Skeletal muscle cell (primary cell): ENCODE measurements around the gene LENG8.

ENCODE experiments used
- DNase-seq: peaks from one replicate; pipeline ENCODE4 v3.0.0-alpha.2; 2010; ENCODE audit warnings: low read depth
- H3K4me3 ChIP-seq: 2 replicates; pipeline ENCODE4 v1.5.1; 2011; ENCODE audit warnings: low read depth, mild to moderate bottlenecking, control low read depth, low read length, moderate library complexity

LENG8 gene

GRCh38 chr19:54421169-54421516 lies 27.9 kb upstream of the LENG8 start:
- DNase-seq = no peak
- no peak overlapping the region for H3K4me3 ChIP-seq

- no peak for DNase-seq
- H3K4me3 ChIP-seq = no peak overlapping the region
Observed at GRCh38 chr19:54421521-54421920, 27.5 kb upstream of the LENG8 start.

- H3K4me3 ChIP-seq = no peak overlapping the region
- DNase-seq = no peak
Observed at GRCh38 chr19:54422136-54422535, 26.9 kb upstream of the LENG8 start.

GRCh38 chr19:54424201-54424600 lies 24.8 kb upstream of the LENG8 start:
- H3K4me3 ChIP-seq = no peak overlapping the region
- DNase-seq = no peak

DNA sequence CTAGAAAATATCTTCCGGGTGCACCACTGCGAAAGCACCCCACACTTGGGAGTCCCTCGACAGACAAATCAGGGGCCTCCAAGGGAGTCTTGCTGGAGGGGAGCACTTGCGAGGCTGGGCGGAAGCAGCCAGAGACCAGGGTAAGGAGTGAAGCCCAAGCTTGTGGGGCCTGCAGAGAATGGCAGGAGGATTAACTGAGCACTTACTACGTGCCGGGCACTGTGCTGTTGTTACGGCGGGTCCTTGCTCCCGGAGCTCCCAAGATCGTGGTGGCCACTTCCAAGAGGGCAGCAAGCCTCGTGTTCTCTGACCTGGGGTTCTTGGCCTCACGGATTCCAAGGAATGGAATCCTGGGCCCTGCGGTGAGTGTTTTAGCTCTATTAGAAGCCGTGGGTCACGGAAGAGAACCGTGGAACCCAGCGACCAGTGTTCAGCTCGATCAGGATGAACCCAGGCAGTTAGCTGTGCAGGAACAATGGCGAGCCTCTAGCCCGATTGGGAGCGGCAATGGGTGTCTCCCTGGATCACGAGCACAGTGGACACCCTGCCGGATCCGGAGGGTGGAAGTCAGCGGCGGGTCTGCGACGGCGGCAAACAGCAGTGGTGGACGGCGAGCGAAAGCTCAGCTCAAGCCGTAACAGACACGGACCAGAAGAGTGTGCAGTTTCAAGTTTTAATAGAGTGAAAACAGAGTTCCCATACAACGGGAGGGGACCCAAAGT lies 24.2 kb upstream of the LENG8 start:
- no peak overlapping the region for H3K4me3 ChIP-seq

DNA sequence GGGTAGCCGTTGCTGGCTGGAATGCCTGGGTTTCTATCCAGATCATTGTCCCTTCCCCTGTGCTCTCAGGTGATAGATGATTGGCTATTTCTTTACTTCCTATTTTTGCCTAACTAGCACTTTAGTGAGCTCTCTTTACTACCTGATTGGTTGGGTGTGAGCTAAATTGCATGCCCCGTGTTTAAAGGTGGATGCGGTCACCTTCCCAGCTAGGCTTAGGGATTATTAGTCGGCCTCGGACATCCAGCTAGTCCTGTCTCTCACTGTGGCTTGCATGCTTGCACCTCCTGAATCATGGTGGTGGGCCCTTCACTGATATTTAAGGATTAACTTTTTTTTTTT lies 23.6 kb upstream of the LENG8 start:
- DNase-seq = no peak
- H3K4me3 ChIP-seq = no peak overlapping the region

More for the DNA sequence above, 24.2 kb upstream of the LENG8 start:
- DNase-seq = no peak

- DNase-seq = no peak
- no peak overlapping the region for H3K4me3 ChIP-seq
Observed at GRCh38 chr19:54426291-54426931, 22.6 kb upstream of the LENG8 start.

DNA sequence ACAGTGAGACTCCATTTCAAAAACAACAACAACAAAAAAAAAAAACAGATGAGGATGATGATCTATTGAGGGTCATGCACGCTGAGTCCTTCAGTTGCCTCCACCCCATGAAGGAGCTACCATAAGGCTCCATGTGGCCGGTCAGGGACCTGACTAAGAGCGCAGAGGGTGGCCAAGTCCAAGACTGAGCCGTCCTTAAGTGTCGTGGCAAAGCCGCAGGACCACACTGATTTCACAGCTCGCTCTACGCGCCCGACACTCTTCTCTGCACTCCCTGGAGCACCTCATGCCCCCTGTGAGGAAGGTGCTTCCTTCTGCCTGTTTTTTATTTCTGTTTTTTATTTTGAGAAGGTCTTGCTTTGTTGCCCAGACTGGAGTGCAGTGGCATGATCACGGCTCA lies 21.4 kb upstream of the LENG8 start:
- DNase-seq = no peak
- no peak overlapping the region for H3K4me3 ChIP-seq

DNA sequence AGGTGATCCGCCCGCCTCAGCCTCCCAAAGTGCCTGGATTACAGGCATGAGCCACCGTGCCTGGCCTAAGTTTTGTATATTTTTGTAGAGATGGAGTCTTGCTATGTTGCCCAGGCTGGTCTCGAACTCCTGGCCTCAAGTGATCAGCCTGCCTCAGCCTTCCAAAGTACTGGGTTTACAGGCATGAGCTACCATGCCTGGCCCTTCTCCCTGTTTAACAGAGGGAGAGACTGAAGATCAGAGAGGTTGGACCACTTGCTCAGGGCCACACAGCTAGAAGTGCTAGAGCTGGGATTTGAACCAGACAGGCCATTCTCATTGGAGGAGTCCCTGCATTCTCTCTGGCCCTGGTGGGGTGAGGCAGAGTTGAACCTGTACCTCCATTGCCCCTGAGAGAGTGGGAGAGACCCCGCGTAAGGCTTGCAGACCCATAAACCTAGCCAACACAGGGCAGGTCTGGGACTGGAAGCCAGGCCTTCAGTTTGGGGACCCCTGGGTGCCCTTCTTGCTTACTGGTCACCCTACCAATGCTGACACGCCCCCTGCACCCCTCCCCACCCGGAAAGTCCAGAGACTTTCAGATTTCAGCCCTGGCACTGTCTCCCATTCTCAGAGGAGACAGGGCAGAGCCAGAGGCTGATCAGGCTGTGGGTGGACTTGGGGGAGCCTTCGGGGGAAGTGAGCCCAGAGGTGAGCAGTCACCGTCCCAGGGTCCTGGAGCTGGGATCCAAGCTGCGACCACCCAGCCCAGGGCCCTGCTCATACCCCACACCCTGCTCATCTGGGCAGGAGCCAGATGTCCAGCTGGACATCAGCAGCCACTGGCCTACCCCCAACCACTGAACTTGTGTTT lies 20.4 kb upstream of the LENG8 start:
- no peak overlapping the region for H3K4me3 ChIP-seq
- no peak for DNase-seq

DNA sequence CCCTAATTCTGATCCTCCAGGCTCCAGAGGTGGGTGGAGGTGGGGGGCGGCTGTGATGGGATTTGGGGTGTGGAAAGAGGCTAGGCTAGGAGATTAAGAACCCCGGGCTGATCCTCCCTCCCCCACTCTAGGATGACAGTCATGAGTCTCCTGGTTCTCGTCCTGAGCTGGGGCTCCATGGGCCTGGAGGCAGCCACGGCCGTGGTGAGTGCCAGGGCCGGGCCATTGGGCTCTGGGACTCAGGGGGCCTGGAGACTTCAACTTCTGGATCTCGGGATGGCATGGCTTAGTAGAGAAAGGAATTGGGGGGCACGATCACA lies 19.9 kb upstream of the LENG8 start:
- no peak overlapping the region for H3K4me3 ChIP-seq
- no peak for DNase-seq

DNA sequence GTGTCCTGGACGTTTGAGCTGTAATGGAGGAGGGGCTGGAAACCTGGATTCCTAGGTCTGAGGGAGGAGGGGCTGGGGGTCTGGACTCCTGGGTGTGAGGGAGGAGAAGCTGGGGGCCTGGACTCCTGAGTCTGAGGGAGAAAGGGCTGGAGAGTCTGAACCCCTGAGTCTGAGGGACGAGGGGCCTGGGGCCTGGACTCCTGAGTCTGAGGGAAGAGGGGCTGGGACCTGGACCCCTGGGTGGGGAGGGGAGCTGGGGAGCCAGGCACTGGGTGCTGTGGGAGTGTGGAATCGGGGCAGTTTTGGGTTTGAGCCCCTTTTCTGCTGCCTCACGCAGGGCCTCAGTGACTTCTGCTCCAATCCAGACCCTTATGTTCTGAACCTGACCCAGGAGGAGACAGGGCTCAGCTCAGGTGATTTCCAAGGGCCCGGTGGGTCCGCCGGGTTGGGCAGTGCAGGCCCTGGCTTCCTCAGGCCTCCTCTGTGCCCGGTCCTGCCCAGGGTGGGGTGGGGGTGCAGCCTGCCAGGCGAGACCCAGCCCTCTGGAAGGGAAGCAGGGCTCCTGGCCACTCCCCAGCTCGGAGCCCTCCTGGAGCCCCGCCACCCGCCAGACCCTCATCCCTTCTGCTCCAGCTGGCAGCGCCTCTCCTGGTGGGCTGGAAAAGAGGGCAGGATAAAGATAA lies 19.3 kb upstream of the LENG8 start:
- H3K4me3 ChIP-seq = no peak overlapping the region
- DNase-seq = no peak

- peak overlapping the region; percentile 40 for H3K4me3 ChIP-seq
- DNase-seq = no peak
Observed at GRCh38 chr19:54430306-54431254, 18.4 kb upstream of the LENG8 start.

GRCh38 chr19:54431255-54431838 lies 17.7 kb upstream of the LENG8 start:
- no peak for DNase-seq
- H3K4me3 ChIP-seq = no peak overlapping the region

GRCh38 chr19:54432144-54432738 lies 16.8 kb upstream of the LENG8 start:
- H3K4me3 ChIP-seq = no peak overlapping the region
- no peak for DNase-seq

DNA sequence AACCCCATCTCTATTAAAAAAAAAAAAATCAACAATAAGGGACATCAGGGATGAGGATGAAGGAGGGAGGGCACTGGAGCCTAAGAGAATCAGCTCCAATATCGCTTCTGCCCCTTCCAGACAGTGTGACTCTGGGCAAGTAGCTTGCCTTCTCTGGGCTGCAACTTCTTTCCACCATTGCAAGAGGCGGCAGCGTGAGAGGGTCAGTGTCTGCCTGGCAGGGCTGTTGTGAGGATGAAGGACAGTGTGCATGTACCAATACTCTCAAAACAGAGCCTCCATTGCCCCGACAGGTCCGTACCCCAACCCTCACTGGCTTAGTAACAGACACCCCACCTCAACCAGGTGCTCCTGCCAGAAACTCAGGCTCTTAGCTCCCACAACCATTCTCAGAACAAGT lies 15.3 kb upstream of the LENG8 start:
- no peak for DNase-seq
- H3K4me3 ChIP-seq = no peak overlapping the region

GRCh38 chr19:54434112-54434872 lies 14.7 kb upstream of the LENG8 start:
- no peak overlapping the region for H3K4me3 ChIP-seq
- no peak for DNase-seq

GRCh38 chr19:54434873-54435214 lies 14.2 kb upstream of the LENG8 start:
- no peak overlapping the region for H3K4me3 ChIP-seq

GRCh38 chr19:54435551-54436016 lies 13.4 kb upstream of the LENG8 start:
- no peak overlapping the region for H3K4me3 ChIP-seq
- DNase-seq = no peak

More at GRCh38 chr19:54434873-54435214, 14.2 kb upstream of the LENG8 start:
- DNase-seq = no peak
